Measurements from ENCODE around the gene NPFF. TPM values are rescaled to one million over a fixed set of nuclear protein-coding genes. Genes with fewer than 3 reads are reported as not detected.

The NPFF gene
- total RNA-seq, 1 donor: not detected

DNA sequence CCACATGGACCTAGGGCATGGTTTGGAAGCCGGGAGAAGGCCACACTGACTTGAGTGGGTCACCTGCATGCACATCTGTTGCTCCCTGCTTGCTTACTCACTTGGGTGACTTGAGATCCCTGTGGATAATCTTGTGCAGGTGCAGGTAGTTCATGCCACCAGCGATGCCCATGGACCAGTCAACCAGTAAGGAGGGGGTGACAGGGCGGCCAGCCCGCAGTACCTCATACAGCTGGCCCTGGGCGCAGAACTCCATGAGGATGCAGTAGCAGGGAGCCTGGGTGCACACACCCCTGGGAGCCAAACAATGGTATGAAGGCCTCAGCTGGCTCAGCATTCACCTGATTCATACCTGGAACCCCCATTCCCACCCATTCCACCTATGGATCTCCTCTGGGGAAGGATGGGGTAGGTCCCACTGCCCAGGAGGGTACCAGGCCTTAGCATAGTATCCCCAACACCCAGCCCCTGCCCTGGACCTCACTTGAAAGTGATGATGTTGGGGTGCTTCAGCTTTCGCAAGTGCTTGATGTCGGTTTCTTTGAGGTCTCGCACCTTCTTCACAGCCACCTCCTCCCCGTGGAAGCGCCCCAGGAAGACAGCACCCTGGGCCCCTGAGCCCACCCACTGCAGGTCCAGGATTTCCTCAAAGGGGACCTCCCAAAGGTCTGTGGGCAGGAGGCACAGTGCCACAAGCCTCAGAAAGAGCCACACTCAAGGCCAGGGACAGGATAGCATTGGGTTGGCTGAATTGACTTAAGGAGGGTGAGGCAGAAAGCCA lies 21.1 kb downstream of the NPFF start:
- TF ChIP-seq, protein P1, sequence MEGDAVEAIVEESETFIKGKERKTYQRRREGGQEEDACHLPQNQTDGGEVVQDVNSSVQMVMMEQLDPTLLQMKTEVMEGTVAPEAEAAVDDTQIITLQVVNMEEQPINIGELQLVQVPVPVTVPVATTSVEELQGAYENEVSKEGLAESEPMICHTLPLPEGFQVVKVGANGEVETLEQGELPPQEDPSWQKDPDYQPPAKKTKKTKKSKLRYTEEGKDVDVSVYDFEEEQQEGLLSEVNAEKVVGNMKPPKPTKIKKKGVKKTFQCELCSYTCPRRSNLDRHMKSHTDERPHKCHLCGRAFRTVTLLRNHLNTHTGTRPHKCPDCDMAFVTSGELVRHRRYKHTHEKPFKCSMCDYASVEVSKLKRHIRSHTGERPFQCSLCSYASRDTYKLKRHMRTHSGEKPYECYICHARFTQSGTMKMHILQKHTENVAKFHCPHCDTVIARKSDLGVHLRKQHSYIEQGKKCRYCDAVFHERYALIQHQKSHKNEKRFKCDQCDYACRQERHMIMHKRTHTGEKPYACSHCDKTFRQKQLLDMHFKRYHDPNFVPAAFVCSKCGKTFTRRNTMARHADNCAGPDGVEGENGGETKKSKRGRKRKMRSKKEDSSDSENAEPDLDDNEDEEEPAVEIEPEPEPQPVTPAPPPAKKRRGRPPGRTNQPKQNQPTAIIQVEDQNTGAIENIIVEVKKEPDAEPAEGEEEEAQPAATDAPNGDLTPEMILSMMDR (IDR thresholded peaks at IDR 0.05; ENCODE audit: extremely low read depth, low read depth, low read length): no peak
- Histone ChIP-seq H3K4me1 (ENCODE audit: insufficient read depth, low read length) (peaks cover 9% of the 10 kb centered on the region), H3K4me3 (ENCODE audit: insufficient read depth, low read length) (no peak overlapping the region), H3K9me3 (ENCODE audit: low read depth, low read length) (no peaks in the 10 kb centered on the region), H2AFZ (ENCODE audit: low read length) (no peak overlapping the region), H3K36me3 (ENCODE audit: insufficient read depth, low read length) (peaks cover 68% of the 10 kb centered on the region), H3K4me2 (ENCODE audit: insufficient read depth, low read length) (no peak overlapping the region), H3K79me2 (ENCODE audit: insufficient read depth, low read length) (peaks cover 42% of the 10 kb centered on the region), H3K27me3 (ENCODE audit: insufficient read depth, low read length) (no peaks in the 10 kb centered on the region), H3K27ac (ENCODE audit: low read depth, low read length) (no peak overlapping the region), H4K20me1 (ENCODE audit: insufficient read depth, low read length) (peaks cover 46% of the 10 kb centered on the region)
- DNase-seq (ENCODE audit: insufficient read length, low spot score, missing footprints): peak; percentile 26

DNA sequence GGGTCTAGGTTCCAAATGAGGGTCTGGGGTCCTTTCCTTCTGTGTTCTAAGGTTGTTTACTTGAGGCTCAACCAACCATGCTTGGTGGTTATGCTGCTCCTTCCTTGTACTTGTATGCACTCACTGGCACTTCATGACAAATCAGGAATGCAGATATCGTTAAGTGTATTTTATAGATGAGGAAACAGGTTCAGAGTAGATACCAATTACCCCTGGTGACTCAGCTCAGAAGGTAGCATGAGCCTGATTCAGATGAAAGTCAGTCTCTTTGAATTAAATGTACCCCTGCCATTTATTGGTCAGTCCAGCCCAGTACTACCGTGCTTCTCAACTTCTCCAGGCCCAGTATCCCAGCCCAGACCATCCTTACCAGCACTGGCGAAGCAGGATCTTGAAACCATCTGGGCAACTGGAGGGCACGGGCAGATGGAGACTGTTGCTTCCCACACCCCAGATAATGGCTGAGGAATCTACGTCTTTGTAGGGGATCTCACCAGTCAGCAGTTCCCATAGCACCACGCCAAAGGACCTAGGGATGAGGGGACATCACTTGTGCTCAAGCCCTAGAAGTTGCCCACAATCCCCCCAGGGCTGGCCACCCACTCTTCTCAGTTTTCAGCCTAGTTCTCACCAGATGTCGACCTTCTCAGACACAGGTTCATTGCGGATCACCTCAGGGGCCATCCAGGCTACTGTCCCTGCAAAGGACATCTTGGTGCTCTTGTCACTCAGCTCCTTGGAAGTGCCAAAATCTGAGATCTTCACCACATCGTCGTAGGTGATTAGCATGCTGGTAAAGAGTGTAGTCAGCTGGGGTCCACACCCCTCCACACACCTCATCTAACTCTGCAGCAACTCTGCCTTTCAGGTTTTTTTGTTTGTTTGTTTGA lies 22.4 kb downstream of the NPFF start:
- peak overlapping the region; percentile 10 for H3K27ac ChIP-seq (ENCODE audit: low read depth, low read length)
- TF ChIP-seq, protein P1 (IDR thresholded peaks at IDR 0.05; ENCODE audit: extremely low read depth, low read depth, low read length): no peak
- peak; percentile 43 for DNase-seq (ENCODE audit: insufficient read length, low spot score, missing footprints)

GRCh38 chr12:53483979-53484377 lies 23.3 kb downstream of the NPFF start:
- peak; percentile 63 for DNase-seq (ENCODE audit: insufficient read length, low spot score, missing footprints)
- Histone ChIP-seq H3K4me2 (ENCODE audit: insufficient read depth, low read length) (no peak overlapping the region), H3K79me2 (ENCODE audit: insufficient read depth, low read length) (peaks cover 35% of the 10 kb centered on the region), H3K36me3 (ENCODE audit: insufficient read depth, low read length) (peaks cover 90% of the 10 kb centered on the region), H3K4me3 (ENCODE audit: insufficient read depth, low read length) (no peak overlapping the region), H3K4me1 (ENCODE audit: insufficient read depth, low read length) (peaks cover 29% of the 10 kb centered on the region), H3K27ac (ENCODE audit: low read depth, low read length) (peak overlapping the region; percentile 13), H2AFZ (ENCODE audit: low read length) (no peak overlapping the region), H3K27me3 (ENCODE audit: insufficient read depth, low read length) (no peaks in the 10 kb centered on the region), H3K9me3 (ENCODE audit: low read depth, low read length) (no peaks in the 10 kb centered on the region), H4K20me1 (ENCODE audit: insufficient read depth, low read length) (peaks cover 62% of the 10 kb centered on the region)
- TF ChIP-seq, protein P1 (IDR thresholded peaks at IDR 0.05; ENCODE audit: extremely low read depth, low read depth, low read length): no peak

More for the DNA sequence above, 22.4 kb downstream of the NPFF start:
- no peak overlapping the region for H2AFZ ChIP-seq (ENCODE audit: low read length)
- peaks cover 55% of the 10 kb centered on the region for H4K20me1 ChIP-seq (ENCODE audit: insufficient read depth, low read length)
- H3K36me3 ChIP-seq (ENCODE audit: insufficient read depth, low read length): peaks cover 81% of the 10 kb centered on the region
- H3K9me3 ChIP-seq (ENCODE audit: low read depth, low read length): no peaks in the 10 kb centered on the region
- no peak overlapping the region for H3K4me2 ChIP-seq (ENCODE audit: insufficient read depth, low read length)
- peaks cover 20% of the 10 kb centered on the region for H3K4me1 ChIP-seq (ENCODE audit: insufficient read depth, low read length)
- H3K4me3 ChIP-seq (ENCODE audit: insufficient read depth, low read length): no peak overlapping the region
- H3K79me2 ChIP-seq (ENCODE audit: insufficient read depth, low read length): peaks cover 39% of the 10 kb centered on the region
- no peaks in the 10 kb centered on the region for H3K27me3 ChIP-seq (ENCODE audit: insufficient read depth, low read length)
